OCI-LY3 (cell line): Measurements from ENCODE around the gene KRT32.

Source experiments
- H2AFZ ChIP-seq: fragments of 200-600, 300-600 bp; shearing (Covaris generic); 2 replicates; pipeline ENCODE4 v1.6.0; 2014; ENCODE audit warnings: antibody characterized with exemption, low read depth, low read length
- H3K27ac ChIP-seq: fragments of 200-600, 300-600 bp; sonication (generic); 2 replicates; pipeline ENCODE4 v1.5.1; 2014; ENCODE audit warnings: mild to moderate bottlenecking, low read length, moderate library complexity, mixed read lengths
- H3K27me3 ChIP-seq: fragments of 200-600, 300-600 bp; sonication (generic); 2 replicates; pipeline ENCODE4 v1.6.1; 2014; ENCODE audit warnings: low read depth, low read length, mixed read lengths
- H3K36me3 ChIP-seq: fragments of 200-600, 300-600 bp; sonication (generic); replicated peaks from 2 replicates; pipeline ENCODE3; 2014; ENCODE audit warnings: low read depth, low read length, mixed read lengths
- H3K4me1 ChIP-seq: fragments of 300-600, 200-600 bp; sonication (generic); 2 replicates; pipeline ENCODE4 v1.6.1; 2014; ENCODE audit warnings: low read length, mixed read lengths
- H3K4me2 ChIP-seq: fragments of 200-600, 300-600 bp; sonication (generic); 2 replicates; pipeline ENCODE4 v1.6.1; 2014; ENCODE audit warnings: low read length, mixed read lengths
- H3K4me3 ChIP-seq: fragments of 300-600, 200-600 bp; sonication (generic); 2 replicates; pipeline ENCODE4 v1.5.1; 2014; ENCODE audit warnings: antibody characterized with exemption, mild to moderate bottlenecking, low read length, moderate library complexity
- H3K79me2 ChIP-seq: fragments of 300-600, 200-600 bp; shearing (Covaris generic); 2 replicates; pipeline ENCODE4 v1.6.1; 2014; ENCODE audit warnings: mild to moderate bottlenecking, low read length, mixed read lengths
- H3K9ac ChIP-seq: fragments of 300-600, 200-600 bp; shearing (Covaris generic); 2 replicates; pipeline ENCODE4 v1.6.0; 2014; ENCODE audit warnings: mild to moderate bottlenecking, low read length, moderate library complexity
- H3K9me3 ChIP-seq: fragments of 200-600, 300-600 bp; shearing (Covaris generic); 2 replicates; pipeline ENCODE4 v1.6.1; 2014; ENCODE audit warnings: low read length, mixed read lengths; ENCODE audit not compliant: insufficient read depth
- H4K20me1 ChIP-seq: fragments of 200-600, 300-600 bp; sonication (generic); 2 replicates; pipeline ENCODE4 v1.6.1; 2016; ENCODE audit warnings: low read length, mixed read lengths; ENCODE audit not compliant: insufficient read depth
- CTCF ChIP-seq: fragments of 200-600, 300-600 bp; sonication (generic); IDR thresholded peaks from 2 replicates; pipeline ENCODE4 v1.5.1; 2014; ENCODE audit warnings: antibody characterized with exemption, low read length, low read depth
- EZH2phosphoT487 ChIP-seq: fragments of 200-600 bp; shearing (Covaris generic); IDR thresholded peaks from 2 replicates; pipeline ENCODE4 v1.6.1; 2018; ENCODE audit warnings: antibody characterized with exemption, mixed run types, low read depth

KRT32 gene

GRCh38 chr17:41418116-41418860 lies 48.9 kb downstream of the KRT32 start:
- no peaks in the 10 kb centered on the region for H3K9me3 ChIP-seq
- peaks cover 12% of the 10 kb centered on the region for H3K27me3 ChIP-seq
- H3K79me2 ChIP-seq: no peaks in the 10 kb centered on the region
- H3K4me2 ChIP-seq: no peak overlapping the region
- H3K4me3 ChIP-seq: no peak overlapping the region
- TF ChIP-seq EZH2phosphoT487 (no peak), CTCF (no peak)
- no peaks in the 10 kb centered on the region for H3K36me3 ChIP-seq
- H3K4me1 ChIP-seq: no peaks in the 10 kb centered on the region
- H4K20me1 ChIP-seq: no peaks in the 10 kb centered on the region
- no peak overlapping the region for H2AFZ ChIP-seq
- H3K27ac ChIP-seq: no peak overlapping the region
- no peak overlapping the region for H3K9ac ChIP-seq

DNA sequence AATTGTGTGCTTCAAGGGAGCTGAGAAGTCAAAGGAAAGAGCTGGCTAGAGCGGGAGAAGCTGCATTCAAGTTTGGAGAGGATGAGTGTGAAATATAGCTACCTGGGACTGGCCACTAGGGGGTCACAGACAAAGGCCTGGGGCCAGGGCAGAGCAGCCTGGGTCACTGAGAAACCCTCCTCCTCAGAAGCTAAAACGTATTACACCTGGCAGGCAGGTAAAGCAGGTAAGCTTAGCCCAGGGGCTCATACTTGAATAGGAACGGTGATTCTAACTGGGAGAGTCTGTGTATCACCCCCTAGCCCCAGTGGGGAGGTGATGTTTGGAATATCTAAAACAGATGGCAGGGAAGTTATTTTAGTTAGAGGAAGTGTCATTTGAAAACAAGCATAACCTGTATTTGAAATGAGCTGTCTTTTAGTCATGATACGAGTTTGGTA lies 49.6 kb downstream of the KRT32 start:
- Histone ChIP-seq H3K9me3 (no peaks in the 10 kb centered on the region), H3K36me3 (no peaks in the 10 kb centered on the region), H3K27ac (no peak overlapping the region), H4K20me1 (no peaks in the 10 kb centered on the region), H3K4me3 (no peak overlapping the region), H2AFZ (no peak overlapping the region), H3K4me1 (no peaks in the 10 kb centered on the region), H3K27me3 (peaks cover 15% of the 10 kb centered on the region), H3K9ac (no peak overlapping the region), H3K4me2 (no peak overlapping the region), H3K79me2 (no peaks in the 10 kb centered on the region)
- peak; percentile 43 for TF ChIP-seq CTCF
- no peak for TF ChIP-seq EZH2phosphoT487

GRCh38 chr17:41417127-41417526 lies 50.1 kb downstream of the KRT32 start:
- Histone ChIP-seq H3K79me2 (no peaks in the 10 kb centered on the region), H3K27ac (no peak overlapping the region), H3K9me3 (no peaks in the 10 kb centered on the region), H2AFZ (no peak overlapping the region), H3K4me2 (no peak overlapping the region), H3K27me3 (peaks cover 15% of the 10 kb centered on the region), H3K9ac (no peak overlapping the region), H3K4me1 (no peaks in the 10 kb centered on the region), H4K20me1 (no peaks in the 10 kb centered on the region), H3K36me3 (no peaks in the 10 kb centered on the region), H3K4me3 (no peak overlapping the region)
- TF ChIP-seq CTCF: no peak
- TF ChIP-seq EZH2phosphoT487: no peak

- H3K4me1 ChIP-seq: no peaks in the 10 kb centered on the region
- peaks cover 15% of the 10 kb centered on the region for H3K27me3 ChIP-seq
- no peaks in the 10 kb centered on the region for H3K9me3 ChIP-seq
- no peak overlapping the region for H3K4me3 ChIP-seq
- no peak overlapping the region for H3K4me2 ChIP-seq
- no peak overlapping the region for H2AFZ ChIP-seq
- H3K27ac ChIP-seq: no peak overlapping the region
- no peak for TF ChIP-seq CTCF
- no peak for TF ChIP-seq EZH2phosphoT487
- no peaks in the 10 kb centered on the region for H3K79me2 ChIP-seq
- H3K36me3 ChIP-seq: no peaks in the 10 kb centered on the region
- H3K9ac ChIP-seq: no peak overlapping the region
- H4K20me1 ChIP-seq: no peaks in the 10 kb centered on the region
Measured at GRCh38 chr17:41416479-41416878, 50.7 kb downstream of the KRT32 start.
